HEK293 (cell line): ENCODE data around the gene MTERF4.

Experiments
- CTCF ChIA-PET: fragments of 350-600 bp; formaldehyde crosslinking; extraction: SDS; loops from one replicate; lab custom pipeline; 2021; ENCODE audit warnings: antibody characterized with exemption; lab: Yijun Ruan, JAX
- POLR2A ChIA-PET: fragments of 300-600 bp; formaldehyde crosslinking; extraction: SDS; loops from one replicate; lab custom pipeline; 2020; ENCODE audit warnings: antibody characterized with exemption, inconsistent platforms; lab: Yijun Ruan, JAX
- H3K27ac ChIP-seq: fragments of 200-500 bp; sonication (Bioruptor generic); 2 replicates; pipeline ENCODE4 v1.5.1; 2014; ENCODE audit warnings: low read depth, low read length, control low read depth, inconsistent platforms; ENCODE audit errors: extremely low read depth
- H3K36me3 ChIP-seq, 2 experiments: fragments of 200-500 bp in 1 of 2; sonication (Bioruptor generic) in 1 of 2; 1 replicate in 1 of 2; 2 replicates in 1 of 2; pipeline ENCODE4 v1.5.1; 2014 to 2017; ENCODE audit warnings: inconsistent platforms in 2 of 2, low read length in 2 of 2; ENCODE audit not compliant: control insufficient read depth in 2 of 2, insufficient read depth in 1 of 2
- H3K4me1 ChIP-seq: fragments of 200-500 bp; sonication (Bioruptor generic); 2 replicates; pipeline ENCODE4 v1.5.1; 2014; ENCODE audit warnings: mild to moderate bottlenecking, low read length, inconsistent platforms; ENCODE audit not compliant: control insufficient read depth, insufficient read depth
- H3K4me3 ChIP-seq: 2 replicates; pipeline ENCODE4 v1.5.1; 2011; ENCODE audit warnings: low read depth, mild to moderate bottlenecking, control low read depth, low read length, moderate library complexity
- H3K9me3 ChIP-seq: fragments of 200-500 bp; sonication (Bioruptor generic); 2 replicates; pipeline ENCODE4 v1.5.1; 2014; ENCODE audit warnings: low read depth, low read length, inconsistent platforms; ENCODE audit not compliant: control insufficient read depth, insufficient read depth
- FEZF1 ChIP-seq: fragments of 450-650 bp; formaldehyde crosslinking; IDR thresholded peaks from 2 replicates; pipeline ENCODE4 v1.5.1; 2016; ENCODE audit warnings: missing biosample characterization, missing genetic modification characterization
- GLI4 ChIP-seq: fragments of 450-650 bp; formaldehyde crosslinking; IDR thresholded peaks from 2 replicates; pipeline ENCODE4 v1.5.1; 2016; ENCODE audit warnings: missing biosample characterization, missing genetic modification characterization
- GLIS2 ChIP-seq: fragments of 450-650 bp; formaldehyde crosslinking; IDR thresholded peaks from 2 replicates; pipeline ENCODE4 v1.5.1; 2016; ENCODE audit warnings: missing biosample characterization, missing genetic modification characterization
- KLF17 ChIP-seq: fragments of 450-650 bp; formaldehyde crosslinking; IDR thresholded peaks from 2 replicates; pipeline ENCODE4 v1.5.1; 2016; ENCODE audit warnings: missing biosample characterization, missing genetic modification characterization
- MEIS1 ChIP-seq: sonication (generic); formaldehyde crosslinking; IDR thresholded peaks from 2 replicates; pipeline ENCODE4 v1.8.1; 2022; ENCODE audit warnings: missing genetic modification reagents, mild to moderate bottlenecking, borderline replicate concordance
- MYNN ChIP-seq: fragments of 450-650 bp; formaldehyde crosslinking; IDR thresholded peaks from 2 replicates; pipeline ENCODE4 v1.5.1; 2016; ENCODE audit warnings: missing biosample characterization, missing genetic modification characterization, borderline replicate concordance
- REPIN1 ChIP-seq: fragments of 450-650 bp; formaldehyde crosslinking; IDR thresholded peaks from 2 replicates; pipeline ENCODE4 v1.5.1; 2017; ENCODE audit warnings: missing biosample characterization, missing genetic modification characterization, low read depth
- SCRT1 ChIP-seq: fragments of 450-650 bp; formaldehyde crosslinking; IDR thresholded peaks from 2 replicates; pipeline ENCODE4 v1.5.1; 2016; ENCODE audit warnings: missing biosample characterization, missing genetic modification characterization, borderline replicate concordance
- SP2 ChIP-seq: fragments of 450-650 bp; formaldehyde crosslinking; IDR thresholded peaks from 2 replicates; pipeline ENCODE4 v1.5.1; 2016; ENCODE audit warnings: missing biosample characterization, missing genetic modification characterization
- SP7 ChIP-seq: fragments of 450-650 bp; formaldehyde crosslinking; IDR thresholded peaks from 2 replicates; pipeline ENCODE4 v1.5.1; 2016; ENCODE audit warnings: missing biosample characterization, missing genetic modification characterization
- ZBTB6 ChIP-seq: fragments of 450-650 bp; formaldehyde crosslinking; IDR thresholded peaks from 2 replicates; pipeline ENCODE4 v1.5.1; 2017; ENCODE audit warnings: missing biosample characterization, missing genetic modification characterization
- ZBTB8A ChIP-seq: fragments of 450-650 bp; formaldehyde crosslinking; IDR thresholded peaks from 2 replicates; pipeline ENCODE4 v1.5.1; 2016; ENCODE audit warnings: missing biosample characterization, missing genetic modification characterization
- ZEB2 ChIP-seq: fragments of 450-650 bp; formaldehyde crosslinking; IDR thresholded peaks from 2 replicates; pipeline ENCODE4 v1.5.1; 2016; ENCODE audit warnings: missing biosample characterization, missing genetic modification characterization
- ZFHX2 ChIP-seq: fragments of 450-650 bp; formaldehyde crosslinking; conservative IDR thresholded peaks from 2 replicates; pipeline ENCODE4 v1.5.1; 2016; ENCODE audit warnings: missing biosample characterization, missing genetic modification characterization
- ZFP69B ChIP-seq: fragments of 450-650 bp; formaldehyde crosslinking; IDR thresholded peaks from 2 replicates; pipeline ENCODE4 v1.5.1; 2016; ENCODE audit warnings: missing biosample characterization, missing genetic modification characterization
- ZNF175 ChIP-seq: fragments of 450-650 bp; formaldehyde crosslinking; IDR thresholded peaks from 2 replicates; pipeline ENCODE4 v1.5.1; 2016; ENCODE audit warnings: missing biosample characterization, missing genetic modification characterization
- ZNF239 ChIP-seq: fragments of 450-650 bp; formaldehyde crosslinking; IDR thresholded peaks from 2 replicates; pipeline ENCODE4 v1.5.1; 2016; ENCODE audit warnings: missing biosample characterization, missing genetic modification characterization
- ZNF26 ChIP-seq: fragments of 450-650 bp; formaldehyde crosslinking; IDR thresholded peaks from 2 replicates; pipeline ENCODE4 v1.5.1; 2016; ENCODE audit warnings: missing biosample characterization, missing genetic modification characterization
- ZNF350 ChIP-seq: fragments of 450-650 bp; formaldehyde crosslinking; IDR thresholded peaks from 2 replicates; pipeline ENCODE4 v1.5.0; 2017; ENCODE audit warnings: missing biosample characterization, mild to moderate bottlenecking, missing genetic modification characterization
- ZNF354C ChIP-seq: fragments of 450-650 bp; formaldehyde crosslinking; IDR thresholded peaks from 2 replicates; pipeline ENCODE4 v1.5.1; 2016; ENCODE audit warnings: missing biosample characterization, missing genetic modification characterization, low read depth, borderline replicate concordance
- ZNF37A ChIP-seq: fragments of 450-650 bp; IDR thresholded peaks from 2 replicates; pipeline ENCODE4 v1.5.1; 2018; ENCODE audit warnings: missing biosample characterization, missing genetic modification characterization
- ZNF391 ChIP-seq: fragments of 450-650 bp; formaldehyde crosslinking; IDR thresholded peaks from 2 replicates; pipeline ENCODE4 v1.5.1; 2016; ENCODE audit warnings: low read depth, missing biosample characterization, missing genetic modification characterization, borderline replicate concordance
- ZNF423 ChIP-seq: fragments of 450-650 bp; formaldehyde crosslinking; IDR thresholded peaks from 2 replicates; pipeline ENCODE4 v1.5.1; 2016; ENCODE audit warnings: missing biosample characterization, missing genetic modification characterization
- ZNF549 ChIP-seq: fragments of 450-650 bp; IDR thresholded peaks from 2 replicates; pipeline ENCODE4 v1.5.1; 2018; ENCODE audit warnings: missing biosample characterization, missing genetic modification characterization, mild to moderate bottlenecking, inconsistent platforms, moderate library complexity
- ZNF626 ChIP-seq: fragments of 450-650 bp; sonication (Bioruptor Pico); formaldehyde crosslinking; IDR thresholded peaks from 2 replicates; pipeline ENCODE4 v1.5.1; 2018; ENCODE audit warnings: missing biosample characterization, missing genetic modification characterization, inconsistent platforms
- ZNF654 ChIP-seq: fragments of 450-650 bp; formaldehyde crosslinking; IDR thresholded peaks from 2 replicates; pipeline ENCODE4 v1.5.1; 2016; ENCODE audit warnings: low read depth, missing biosample characterization, missing genetic modification characterization
- ZNF664 ChIP-seq: fragments of 450-650 bp; formaldehyde crosslinking; IDR thresholded peaks from 2 replicates; pipeline ENCODE4 v1.5.1; 2016; ENCODE audit warnings: missing biosample characterization, missing genetic modification characterization
- ZNF76 ChIP-seq: fragments of 450-650 bp; formaldehyde crosslinking; IDR thresholded peaks from 2 replicates; pipeline ENCODE4; 2016; ENCODE audit warnings: low read depth, missing biosample characterization, missing genetic modification characterization, borderline replicate concordance

Gene MTERF4

GRCh38 chr2:241126771-241127202 lies 24.7 kb upstream of the MTERF4 start:
- no peak for TF ChIP-seq SP2 (tag by site-specific recombination)
- no peak for TF ChIP-seq ZNF350 (tag by site-specific recombination)
- TF ChIP-seq ZNF175 (tag by site-specific recombination): no peak
- no peak for TF ChIP-seq ZNF354C (tag by site-specific recombination)
- no peak for TF ChIP-seq ZFP69B
- TF ChIP-seq ZNF37A (tag by site-specific recombination): no peak
- TF ChIP-seq SP7 (tag by site-specific recombination): no peak
- TF ChIP-seq ZBTB8A (tag by site-specific recombination): no peak
- TF ChIP-seq ZNF391 (tag by site-specific recombination): no peak
- TF ChIP-seq KLF17 (tag by site-specific recombination): no peak
- TF ChIP-seq REPIN1 (tag by site-specific recombination): no peak
- TF ChIP-seq ZNF76 (tag by site-specific recombination): no peak
- no peak for TF ChIP-seq GLIS2 (tag by site-specific recombination)
- TF ChIP-seq ZNF239: no peak
- TF ChIP-seq, all 188 proteins: peak for 0
- H3K9me3 ChIP-seq: no peaks in the 10 kb centered on the region
- ChIA-PET POLR2A (interaction anchor here (1.2 kb wide), 1 partner anchor 23 kb away, joined by 3 read pairs; the partner anchor contains the start of gene PASK), CTCF (no interaction called here)
- H3K27ac ChIP-seq: no peak overlapping the region
- H3K4me3 ChIP-seq: no peak overlapping the region
- peaks cover 0 to 71% of the 10 kb centered on the region in 2 experiments; a peak in 2 of 3 replicates for H3K36me3 ChIP-seq
- H3K4me1 ChIP-seq: no peaks in the 10 kb centered on the region

GRCh38 chr2:241126201-241126611 lies 24.1 kb upstream of the MTERF4 start:
- Histone ChIP-seq H3K4me3 (no peak overlapping the region), H3K36me3 (peaks cover 0 to 71% of the 10 kb centered on the region in 2 experiments; a peak in 2 of 3 replicates), H3K27ac (no peak overlapping the region), H3K4me1 (no peaks in the 10 kb centered on the region), H3K9me3 (no peaks in the 10 kb centered on the region)
- CTCF ChIA-PET: no interaction called here
- TF ChIP-seq MEIS1 (CRISPR knock-in tag) (no peak), ZNF239 (no peak), ZNF664 (tag by site-specific recombination) (no peak), ZNF423 (tag by site-specific recombination) (no peak), ZNF26 (no peak), MYNN (tag by site-specific recombination) (no peak), SP7 (tag by site-specific recombination) (no peak), ZNF626 (no peak), GLI4 (no peak), ZBTB8A (tag by site-specific recombination) (no peak), GLIS2 (tag by site-specific recombination) (no peak), FEZF1 (tag by site-specific recombination) (no peak), SCRT1 (tag by site-specific recombination) (no peak), ZNF354C (tag by site-specific recombination) (no peak), ZNF654 (tag by site-specific recombination) (no peak), ZNF549 (tag by site-specific recombination) (no peak), ZNF350 (tag by site-specific recombination) (no peak), ZEB2 (tag by site-specific recombination) (no peak), ZFHX2 (tag by site-specific recombination) (no peak), ZBTB6 (tag by site-specific recombination) (no peak)
- POLR2A ChIA-PET: interaction anchor here (1.2 kb wide), 1 partner anchor 23 kb away, joined by 3 read pairs; the partner anchor contains the start of gene PASK
